Activated CD8-positive, alpha-beta T cell treated with anti-CD3 and anti-CD28 coated beads for 36 hours (primary cell): ENCODE measurements around the gene FMNL2. TPM values are rescaled to one million over a fixed set of nuclear protein-coding genes. Genes with fewer than 3 reads are reported as not detected.

Source experiments
- ATAC-seq: fragments of 200-7000 bp; cut with Tn5 transposase; one replicate; pipeline ENCODE4 v1.10.0; 2021; ENCODE audit warnings: mild to moderate bottlenecking, moderate library complexity
- CTCF ChIA-PET: fragments of 350-600 bp; sonication (Branson Sonifier 250); formaldehyde crosslinking; loops from one replicate; lab custom pipeline; 2021; ENCODE audit warnings: antibody characterized with exemption; lab: Charles Lee
- POLR2A ChIA-PET: fragments of 350-600 bp; sonication (Branson Sonifier 250); formaldehyde crosslinking; loops from one replicate; lab custom pipeline; 2021; ENCODE audit warnings: antibody characterized with exemption; lab: Charles Lee
- DNase-seq: peaks from one replicate; pipeline ENCODE4 v3.0.0-alpha.2; 2020
- H3K27ac Mint-ChIP-seq: one replicate; pipeline ENCODE4 v1.8.0; 2021; ENCODE audit warnings: mild to moderate bottlenecking, mixed read lengths
- H3K27me3 Mint-ChIP-seq: one replicate; pipeline ENCODE4 v1.8.0; 2021; ENCODE audit warnings: mixed read lengths
- H3K36me3 Mint-ChIP-seq: one replicate; pipeline ENCODE4 v1.8.0; 2021; ENCODE audit warnings: low read depth, mixed read lengths
- H3K4me1 Mint-ChIP-seq: one replicate; pipeline ENCODE4 v1.8.0; 2021; ENCODE audit warnings: low read depth, mixed read lengths
- H3K4me3 Mint-ChIP-seq: one replicate; pipeline ENCODE4 v1.8.0; 2021; ENCODE audit warnings: mild to moderate bottlenecking, moderate library complexity, mixed read lengths
- H3K9me3 Mint-ChIP-seq: one replicate; pipeline ENCODE4 v1.8.0; 2021; ENCODE audit warnings: mixed read lengths
- intact Hi-C: fragments of 100-400 bp; cut with micrococcal nuclease; formaldehyde crosslinking; loops from one replicate; pipeline ENCODE4 v1.10.0; 2022
- total RNA-seq, 2 experiments: library from RNA; stranded (reverse); gene quantifications; one replicate each; pipeline ENCODE4 v1.2.3, GENCODE V29; 2021
- TF ChIP-seq, protein P1 (sequence below): fragments of 200-600 bp; IDR thresholded peaks from one replicate; pipeline ENCODE4 v1.8.0; 2022; ENCODE audit warnings: antibody characterized with exemption, mild to moderate bottlenecking

Gene FMNL2
- total RNA-seq, 2 experiments from 2014 or later: 1.1 TPM

DNA sequence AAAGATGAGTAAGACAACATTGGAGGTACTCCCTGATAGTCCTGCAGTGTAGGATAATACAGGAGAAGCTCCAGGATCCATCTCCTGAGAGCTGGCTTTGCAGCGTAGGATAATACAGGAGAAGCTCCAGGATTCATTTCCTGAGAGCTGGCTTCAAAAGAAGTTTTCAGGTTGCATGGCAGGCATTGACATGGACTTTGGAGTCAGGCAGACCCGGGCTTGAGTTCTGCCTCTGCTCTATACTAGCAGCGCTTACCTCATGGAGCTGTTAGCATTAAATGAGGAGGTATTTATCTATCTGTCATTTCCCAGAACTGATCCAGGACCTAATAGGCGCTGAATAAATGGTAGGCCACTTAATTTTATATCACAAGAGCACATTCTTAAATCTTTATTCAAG, 97.8 kb downstream of the FMNL2 start:
- H3K4me1 Mint-ChIP-seq: no peaks in the 10 kb centered on the region
- intact Hi-C loops: no loop called here
- H3K4me3 Mint-ChIP-seq: no peak overlapping the region
- peaks cover 3% of the 10 kb centered on the region for H3K27me3 Mint-ChIP-seq
- H3K9me3 Mint-ChIP-seq: no peaks in the 10 kb centered on the region
- DNase-seq (no peak), ATAC-seq (no peak)
- CTCF ChIA-PET: interaction anchor here (1.5 kb wide), 1 partner anchor 16 kb away, joined by 3 read pairs; no protein-coding TSS in a partner anchor
- no peak overlapping the region for H3K27ac Mint-ChIP-seq
- POLR2A ChIA-PET: no interaction called here
- TF ChIP-seq, protein P1, sequence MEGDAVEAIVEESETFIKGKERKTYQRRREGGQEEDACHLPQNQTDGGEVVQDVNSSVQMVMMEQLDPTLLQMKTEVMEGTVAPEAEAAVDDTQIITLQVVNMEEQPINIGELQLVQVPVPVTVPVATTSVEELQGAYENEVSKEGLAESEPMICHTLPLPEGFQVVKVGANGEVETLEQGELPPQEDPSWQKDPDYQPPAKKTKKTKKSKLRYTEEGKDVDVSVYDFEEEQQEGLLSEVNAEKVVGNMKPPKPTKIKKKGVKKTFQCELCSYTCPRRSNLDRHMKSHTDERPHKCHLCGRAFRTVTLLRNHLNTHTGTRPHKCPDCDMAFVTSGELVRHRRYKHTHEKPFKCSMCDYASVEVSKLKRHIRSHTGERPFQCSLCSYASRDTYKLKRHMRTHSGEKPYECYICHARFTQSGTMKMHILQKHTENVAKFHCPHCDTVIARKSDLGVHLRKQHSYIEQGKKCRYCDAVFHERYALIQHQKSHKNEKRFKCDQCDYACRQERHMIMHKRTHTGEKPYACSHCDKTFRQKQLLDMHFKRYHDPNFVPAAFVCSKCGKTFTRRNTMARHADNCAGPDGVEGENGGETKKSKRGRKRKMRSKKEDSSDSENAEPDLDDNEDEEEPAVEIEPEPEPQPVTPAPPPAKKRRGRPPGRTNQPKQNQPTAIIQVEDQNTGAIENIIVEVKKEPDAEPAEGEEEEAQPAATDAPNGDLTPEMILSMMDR: no peak
- no peaks in the 10 kb centered on the region for H3K36me3 Mint-ChIP-seq

DNA sequence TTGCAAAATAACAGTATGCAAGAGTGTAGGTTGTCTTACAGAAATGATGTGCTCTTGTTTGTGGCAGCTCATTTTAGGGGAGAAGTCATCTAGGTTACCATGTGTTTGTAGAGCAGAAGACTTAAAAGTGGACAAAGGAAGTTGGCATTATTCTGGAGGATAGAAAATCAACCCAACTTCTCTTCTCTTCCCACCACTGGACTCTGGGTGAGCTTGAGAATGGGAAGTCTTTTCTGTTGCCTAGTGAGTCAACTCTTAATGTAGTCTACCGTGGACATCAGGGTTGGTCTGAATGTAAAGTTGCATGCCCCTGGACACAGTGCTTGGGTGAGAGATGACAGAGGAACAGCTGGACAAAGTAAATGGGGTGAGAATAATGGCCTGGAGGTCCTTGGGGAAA, 98.3 kb downstream of the FMNL2 start:
- no peak overlapping the region for H3K27ac Mint-ChIP-seq
- ATAC-seq: no peak
- POLR2A ChIA-PET: interaction anchor here (0.6 kb wide), 1 partner anchor 531 kb away, joined by 3 read pairs; no protein-coding TSS in a partner anchor
- H3K9me3 Mint-ChIP-seq: no peaks in the 10 kb centered on the region
- H3K4me1 Mint-ChIP-seq: no peaks in the 10 kb centered on the region
- H3K27me3 Mint-ChIP-seq: peaks cover 3% of the 10 kb centered on the region
- CTCF ChIA-PET: interaction anchor here (1.5 kb wide), 1 partner anchor 17 kb away, joined by 3 read pairs; no protein-coding TSS in a partner anchor
- TF ChIP-seq, protein P1: no peak
- H3K4me3 Mint-ChIP-seq: no peak overlapping the region
- no peak for DNase-seq
- intact Hi-C loops: no loop called here
- H3K36me3 Mint-ChIP-seq: no peaks in the 10 kb centered on the region

- Mint-ChIP-seq H3K9me3 (no peaks in the 10 kb centered on the region), H3K4me3 (no peak overlapping the region), H3K27ac (no peak overlapping the region), H3K27me3 (peaks cover under 1% of the 10 kb centered on the region), H3K4me1 (no peaks in the 10 kb centered on the region), H3K36me3 (no peaks in the 10 kb centered on the region)
- TF ChIP-seq, protein P1: no peak
- ChIA-PET POLR2A (interaction anchor here (0.6 kb wide), 1 partner anchor 531 kb away, joined by 3 read pairs; no protein-coding TSS in a partner anchor), CTCF (no interaction called here)
- no peak for ATAC-seq
- DNase-seq: no peak
- intact Hi-C loops: no loop called here
Measured at GRCh38 chr2:152433791-152434190, 98.8 kb downstream of the FMNL2 start.

- TF ChIP-seq, protein P1: no peak
Measured at GRCh38 chr2:152434395-152435182, 99.6 kb downstream of the FMNL2 start.

GRCh38 chr2:152436148-152436547, 101.2 kb downstream of the FMNL2 start:
- intact Hi-C loops: no loop called here
- Mint-ChIP-seq H3K27ac (no peak overlapping the region), H3K27me3 (peaks cover 6% of the 10 kb centered on the region), H3K9me3 (no peaks in the 10 kb centered on the region), H3K4me1 (no peaks in the 10 kb centered on the region), H3K36me3 (no peaks in the 10 kb centered on the region), H3K4me3 (no peak overlapping the region)
- DNase-seq (no peak), ATAC-seq (no peak)
- CTCF ChIA-PET: no interaction called here
- TF ChIP-seq, protein P1: no peak
- POLR2A ChIA-PET: no interaction called here

More at GRCh38 chr2:152434395-152435182, 99.6 kb downstream of the FMNL2 start:
- Mint-ChIP-seq H3K27me3 (peaks cover 2% of the 10 kb centered on the region), H3K27ac (no peak overlapping the region), H3K4me3 (no peak overlapping the region), H3K4me1 (no peaks in the 10 kb centered on the region), H3K9me3 (no peaks in the 10 kb centered on the region), H3K36me3 (no peaks in the 10 kb centered on the region)
- CTCF ChIA-PET: interaction anchor here (1.2 kb wide), 1 partner anchor 258 kb away, joined by 3 read pairs; no protein-coding TSS in a partner anchor
- POLR2A ChIA-PET: no interaction called here
- intact Hi-C loops: no loop called here
- DNase-seq (no peak), ATAC-seq (no peak)
